Ecto neural progenitor cell (in vitro differentiated cells): Measurements from ENCODE around the gene HLCS.
"Not testable (repeated sequence)": the region's sequence is repeated elsewhere in the genome, so short reads cannot be mapped to it uniquely, and the experiment has no call there.

Experiments
- DNase-seq: peaks from one replicate; pipeline ENCODE4 v3.0.0-alpha.2; 2018; ENCODE audit warnings: low spot score

The HLCS gene

DNA sequence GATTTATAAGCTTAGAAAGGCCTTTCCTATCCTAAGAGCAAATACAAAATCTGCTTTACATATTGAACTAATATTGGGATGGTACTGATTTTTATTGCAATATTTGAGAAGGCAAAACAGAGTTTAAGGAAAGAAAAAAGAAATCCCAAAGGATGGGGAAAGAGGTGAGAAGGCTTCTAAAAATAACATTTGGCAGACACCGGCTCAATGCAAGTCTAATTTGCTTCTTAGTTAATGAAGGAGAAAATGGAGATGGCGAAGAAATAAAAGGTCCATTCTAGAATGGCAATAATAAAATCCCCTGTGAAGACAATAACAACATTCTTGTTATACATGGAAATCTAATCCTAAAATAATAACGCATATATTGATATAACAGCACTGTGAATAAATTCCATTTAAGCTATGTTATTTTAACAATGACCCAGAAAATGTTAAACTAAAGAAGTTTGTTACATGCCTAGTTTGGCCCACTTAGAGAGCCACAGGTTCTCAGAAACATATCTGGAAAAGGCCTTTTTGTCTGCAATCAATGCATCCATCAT lies 117.7 kb downstream of the HLCS start:
- DNase-seq: no peak

DNA sequence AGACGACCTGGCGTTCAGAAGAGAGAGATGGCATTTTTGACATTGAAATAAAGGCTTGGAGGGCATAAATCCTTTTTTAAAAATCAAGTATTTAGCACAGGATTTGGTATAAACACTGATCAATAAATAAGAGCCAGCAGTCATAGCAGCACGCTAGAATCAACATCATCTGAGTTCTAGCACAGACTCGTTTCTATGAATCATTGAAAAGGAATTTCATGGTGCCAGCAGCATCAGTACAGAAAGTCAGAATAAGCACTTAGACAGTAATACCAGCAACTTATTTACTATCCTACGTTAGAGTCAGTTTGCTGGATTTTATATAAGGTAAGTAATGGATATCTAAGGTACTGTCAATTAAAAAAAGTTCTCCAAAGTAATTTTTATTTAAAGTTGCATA lies 119.3 kb downstream of the HLCS start:
- DNase-seq: no peak

DNA sequence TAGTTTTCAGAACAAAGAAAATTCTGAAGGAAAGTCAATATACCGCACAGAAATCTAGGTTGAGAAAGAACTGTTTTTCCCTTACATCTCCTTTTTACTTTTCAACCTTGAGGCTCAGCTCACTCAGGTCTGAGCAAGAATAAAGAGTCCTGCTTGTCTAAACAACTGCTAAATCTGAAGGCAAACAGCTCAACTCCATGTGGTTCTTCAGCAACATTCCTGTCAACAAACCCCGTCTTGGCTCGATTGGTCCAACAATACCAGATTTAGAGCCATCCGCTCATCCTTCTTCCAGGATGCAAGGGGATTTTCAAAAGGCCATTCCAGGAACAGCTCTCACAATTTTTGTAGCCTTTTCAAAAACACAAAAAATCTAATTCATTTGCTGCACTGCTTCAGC lies 119.8 kb downstream of the HLCS start:
- no peak for DNase-seq

DNA sequence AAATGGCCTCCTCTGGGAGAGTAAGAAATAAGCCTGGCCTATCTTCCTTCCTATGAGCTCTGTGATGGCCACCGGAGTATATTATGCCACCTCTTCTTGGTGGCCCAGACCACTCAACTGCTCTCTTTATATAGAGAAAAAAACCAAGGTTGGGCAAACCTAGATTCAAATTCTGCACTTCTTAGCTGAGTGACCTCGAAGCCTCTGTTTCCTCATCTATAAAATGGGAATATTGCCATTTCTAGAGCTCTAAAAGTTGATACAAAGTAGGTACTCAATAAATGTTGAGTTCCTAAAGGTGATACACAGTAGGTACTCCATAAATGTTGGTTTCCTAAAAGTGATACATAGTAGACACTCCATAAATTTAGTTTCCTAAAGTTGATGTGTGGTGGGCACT lies 120.7 kb downstream of the HLCS start:
- DNase-seq: no peak

DNA sequence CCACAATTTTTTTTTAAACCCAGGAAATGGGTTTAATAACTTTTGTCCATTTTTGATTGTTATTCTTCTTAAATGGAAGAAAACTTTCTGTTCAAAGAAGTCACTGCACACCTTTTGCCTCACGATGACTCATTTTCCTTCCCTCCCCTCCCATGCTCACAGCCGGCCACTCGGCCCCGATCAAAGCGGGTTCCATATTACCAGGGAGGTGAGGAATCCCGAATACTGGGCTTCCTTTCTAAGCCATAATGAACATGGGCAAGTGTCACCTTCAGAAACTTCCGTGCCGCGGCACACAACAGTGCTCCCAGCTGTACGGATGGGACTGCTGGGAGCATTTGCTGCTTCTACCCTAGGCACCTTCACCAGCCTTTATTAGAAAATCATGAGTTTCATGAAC lies 121.4 kb downstream of the HLCS start:
- no peak for DNase-seq

DNA sequence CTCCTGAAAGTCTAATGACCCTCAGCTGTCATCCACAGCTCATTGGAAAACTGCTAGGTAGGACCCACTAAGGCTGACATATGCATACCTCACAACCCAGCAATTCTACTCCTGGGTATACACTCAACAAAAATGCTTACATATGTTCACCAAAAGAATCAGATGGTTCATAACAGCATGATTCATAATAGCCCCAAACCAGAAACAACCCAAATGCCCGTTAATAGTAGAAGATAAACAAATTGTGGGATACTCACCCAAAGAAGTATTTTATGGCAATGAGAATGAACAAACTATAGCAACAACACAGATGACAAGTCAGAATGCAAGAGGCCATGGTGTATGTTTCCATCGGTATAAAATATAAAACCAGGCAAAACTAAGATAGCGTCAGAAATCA lies 124.6 kb downstream of the HLCS start:
- DNase-seq: no peak

DNA sequence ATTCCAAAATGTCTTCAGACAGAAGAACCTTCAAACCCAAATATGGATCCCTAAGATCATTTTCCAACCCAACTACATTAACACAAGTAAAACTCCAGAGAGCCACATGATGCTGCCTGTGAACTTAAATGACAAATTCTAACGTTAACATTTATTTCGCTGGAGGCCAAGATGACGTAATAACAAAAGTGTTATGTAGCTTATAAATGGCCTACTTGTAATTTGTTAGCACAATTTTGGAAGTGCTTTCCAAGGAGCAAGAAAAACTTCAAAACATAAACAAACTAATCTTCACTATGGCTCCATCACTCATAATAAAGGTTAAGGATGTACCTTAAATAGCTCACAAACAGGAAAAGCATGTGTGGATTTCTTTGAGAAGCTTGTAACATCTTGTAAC lies 126.7 kb downstream of the HLCS start:
- no peak for DNase-seq

DNA sequence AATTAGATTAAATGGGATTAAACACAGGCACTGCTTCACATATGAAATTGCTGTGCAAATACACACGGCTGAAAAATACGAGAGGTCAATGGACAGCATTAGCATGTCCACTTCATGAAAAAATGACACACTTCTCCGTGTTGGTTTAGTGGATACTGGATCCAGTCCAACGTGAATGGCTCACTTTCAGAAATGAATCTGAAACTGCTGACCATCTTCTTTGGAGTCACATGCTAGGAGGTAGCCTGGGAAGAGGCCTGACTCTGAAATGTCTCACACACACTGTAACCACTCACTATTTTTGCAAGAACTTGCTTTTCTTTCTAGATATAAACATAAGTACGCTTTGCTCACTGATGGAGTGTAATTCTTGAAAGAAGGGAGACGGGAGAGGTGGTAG lies 127.3 kb downstream of the HLCS start:
- no peak for DNase-seq

DNA sequence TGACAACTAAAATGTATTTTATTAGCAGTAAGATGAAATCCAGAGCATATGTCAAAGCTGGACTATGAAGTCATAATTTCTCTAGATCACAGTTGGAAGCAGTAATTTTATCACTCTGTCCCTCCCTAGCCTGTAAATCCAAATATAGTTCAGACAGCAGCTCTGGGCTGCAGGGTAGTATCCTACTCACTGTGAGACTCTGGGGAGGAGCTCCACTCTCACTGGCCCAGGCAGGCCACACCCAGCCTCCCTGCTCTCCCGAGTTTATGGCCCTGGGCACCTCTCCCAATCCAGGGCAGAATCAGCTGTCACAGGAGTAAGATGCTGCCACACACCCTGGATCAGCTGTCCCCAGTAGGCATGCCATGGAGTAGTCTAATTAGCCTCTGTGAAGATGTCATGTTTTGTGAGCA lies 131.1 kb downstream of the HLCS start:
- DNase-seq: no peak

DNA sequence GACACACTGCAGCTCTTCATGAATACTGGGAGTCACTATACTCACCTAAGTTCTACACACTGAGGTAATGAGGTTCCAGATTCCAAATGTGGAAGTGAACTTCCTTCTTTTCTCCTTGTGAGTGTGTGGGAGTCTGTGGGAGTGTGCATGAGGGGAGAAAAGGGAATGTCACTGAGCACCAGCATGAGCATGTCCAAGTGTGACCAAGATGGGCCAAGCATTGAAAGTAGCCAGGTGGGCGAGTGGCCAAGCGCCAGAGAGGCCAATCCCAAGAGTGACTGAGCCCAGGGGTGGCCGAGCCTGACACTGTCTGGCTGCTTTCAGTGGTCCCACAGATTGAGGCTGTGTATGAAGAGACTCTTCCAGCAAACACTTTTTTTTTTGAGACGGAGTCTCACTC lies 132.3 kb downstream of the HLCS start:
- no peak for DNase-seq

DNA sequence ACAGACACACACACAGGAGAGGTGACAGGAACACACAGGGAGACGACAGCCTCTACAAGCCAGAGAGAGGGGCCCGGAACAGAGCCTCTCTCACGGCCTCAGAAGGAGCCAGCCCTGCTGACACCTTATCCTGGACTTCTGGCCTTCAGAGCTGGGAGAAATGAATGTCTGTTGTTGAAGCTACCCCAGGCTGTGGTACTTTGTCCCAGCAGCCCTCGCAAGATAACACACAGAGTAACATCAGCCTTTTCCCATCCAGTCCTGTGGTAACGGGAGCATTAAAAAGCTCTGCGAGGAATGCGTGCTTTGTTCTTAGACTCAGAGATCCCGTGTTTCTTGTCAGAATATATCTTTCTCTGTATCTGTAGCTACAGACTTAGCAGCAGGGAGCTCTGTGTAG lies 136.4 kb downstream of the HLCS start:
- no peak for DNase-seq

DNA sequence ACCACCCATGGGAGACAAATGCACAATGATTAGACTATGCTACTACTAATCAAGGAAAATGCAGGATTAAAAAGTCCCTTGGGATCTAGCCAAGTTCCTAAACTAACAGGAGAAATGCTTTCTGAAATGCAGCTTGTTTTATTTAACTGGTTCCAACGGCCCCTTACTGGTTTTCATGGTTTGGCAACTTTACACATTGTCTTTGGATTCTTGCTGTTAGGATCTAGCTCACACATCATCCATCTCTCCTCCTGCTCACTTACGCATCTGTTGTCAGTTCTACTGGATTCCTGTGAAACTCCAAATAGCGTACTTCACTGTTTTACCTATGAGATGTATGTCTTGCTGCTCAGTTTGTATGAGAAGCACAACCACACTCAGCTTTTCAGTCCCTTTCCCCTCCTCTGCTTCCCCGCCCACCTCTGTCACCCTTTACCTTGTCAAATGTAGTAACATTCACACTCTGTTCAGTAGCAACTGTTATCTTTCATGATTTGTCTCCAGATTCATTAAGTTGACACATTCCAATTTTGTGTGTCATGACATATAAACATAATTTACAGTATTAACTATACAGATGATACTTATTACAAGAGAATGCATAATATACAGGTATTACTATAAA lies 137.5 kb downstream of the HLCS start:
- DNase-seq: no peak

DNA sequence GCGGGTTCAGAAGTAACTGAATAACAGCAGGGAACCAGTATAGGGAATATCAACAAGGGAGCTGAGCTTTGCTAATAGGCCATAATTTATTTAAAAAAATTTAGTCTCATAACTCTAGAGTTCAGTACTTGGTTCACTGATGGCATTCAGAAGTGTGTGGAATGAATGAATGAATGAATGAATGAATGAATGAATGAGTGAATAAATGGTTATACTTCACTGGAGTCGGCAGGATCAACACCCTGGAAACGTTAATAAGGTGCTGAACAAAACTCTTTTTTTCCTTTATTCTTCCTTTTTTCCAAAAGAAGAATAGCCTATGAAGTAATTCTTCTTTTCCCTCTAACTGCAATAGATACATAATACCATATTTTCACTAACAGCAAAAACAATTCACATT lies 138.3 kb downstream of the HLCS start:
- DNase-seq: no peak

DNA sequence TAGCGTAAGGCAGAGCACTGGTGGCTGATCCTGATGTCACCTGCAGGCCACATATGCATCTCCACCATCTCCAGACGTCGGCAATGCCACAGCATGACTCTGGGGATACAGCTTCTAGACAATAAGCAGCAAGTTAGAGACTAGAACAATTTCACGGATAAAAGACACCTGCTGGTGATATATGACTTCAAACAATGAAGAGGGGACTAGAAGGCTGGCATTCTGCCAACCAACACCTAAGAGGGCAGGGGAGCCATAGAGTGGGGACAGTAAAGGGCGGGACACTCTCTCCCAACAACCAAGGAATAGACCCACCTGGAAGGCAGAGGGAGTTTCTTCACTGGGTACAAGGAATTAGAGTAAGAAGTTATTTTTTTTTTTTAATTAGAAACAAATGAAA lies 140.8 kb downstream of the HLCS start:
- no peak for DNase-seq

DNA sequence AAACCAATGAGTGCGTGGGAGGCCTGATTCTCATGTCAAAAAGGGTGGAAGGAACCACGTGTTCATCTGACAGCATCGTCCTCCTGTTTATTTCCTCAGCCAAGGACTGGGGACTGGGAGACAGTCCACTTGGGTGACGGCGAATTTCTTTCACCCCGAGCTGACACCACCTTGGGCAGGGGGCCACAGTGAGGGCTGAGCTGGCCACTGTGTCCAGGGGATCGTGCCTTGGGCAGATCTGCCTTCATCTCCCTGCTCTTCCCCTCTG lies 145.5 kb downstream of the HLCS start:
- DNase-seq: no peak

DNA sequence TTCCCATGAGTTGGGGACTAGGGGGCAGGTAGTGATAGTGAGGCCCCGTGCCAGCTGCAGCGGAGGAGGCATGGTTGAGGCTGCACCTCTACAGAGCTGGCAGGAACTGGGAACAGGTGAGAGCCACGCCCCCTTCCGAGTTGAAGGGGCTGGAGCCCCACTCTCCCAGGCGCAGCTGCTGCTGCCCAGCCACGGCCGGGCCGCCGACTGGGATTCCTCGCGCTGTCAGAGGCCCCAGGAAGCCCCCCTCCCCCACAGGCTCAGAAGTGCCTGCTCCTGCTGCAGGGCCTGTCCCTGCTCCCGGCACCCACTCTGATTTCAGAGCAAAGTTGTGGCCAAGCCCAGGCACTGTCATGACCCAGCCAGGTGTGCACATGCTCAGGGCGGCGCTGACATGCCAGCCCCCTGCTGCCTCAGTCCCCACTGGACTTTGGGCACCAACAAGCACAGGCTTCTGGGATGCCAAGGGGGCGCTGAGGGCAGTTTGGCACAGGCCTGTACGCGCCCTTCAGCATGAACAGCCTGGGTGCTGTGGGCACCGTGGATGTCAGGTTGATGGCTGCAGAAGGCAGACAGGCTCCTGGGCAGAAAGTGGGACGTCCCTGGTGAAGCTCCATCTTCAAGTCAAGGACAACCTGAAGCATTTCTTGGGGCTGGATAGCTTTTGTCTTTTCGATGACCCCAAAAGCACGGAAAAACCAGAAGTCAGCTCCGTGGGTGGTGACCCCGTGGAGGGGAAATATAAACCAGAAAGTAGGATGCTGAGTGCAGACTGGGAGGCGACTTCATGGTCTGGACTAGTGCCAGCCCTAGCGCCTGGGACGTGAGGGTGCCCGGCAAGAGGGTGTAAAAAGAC lies 146.1 kb downstream of the HLCS start:
- no peak for DNase-seq

DNA sequence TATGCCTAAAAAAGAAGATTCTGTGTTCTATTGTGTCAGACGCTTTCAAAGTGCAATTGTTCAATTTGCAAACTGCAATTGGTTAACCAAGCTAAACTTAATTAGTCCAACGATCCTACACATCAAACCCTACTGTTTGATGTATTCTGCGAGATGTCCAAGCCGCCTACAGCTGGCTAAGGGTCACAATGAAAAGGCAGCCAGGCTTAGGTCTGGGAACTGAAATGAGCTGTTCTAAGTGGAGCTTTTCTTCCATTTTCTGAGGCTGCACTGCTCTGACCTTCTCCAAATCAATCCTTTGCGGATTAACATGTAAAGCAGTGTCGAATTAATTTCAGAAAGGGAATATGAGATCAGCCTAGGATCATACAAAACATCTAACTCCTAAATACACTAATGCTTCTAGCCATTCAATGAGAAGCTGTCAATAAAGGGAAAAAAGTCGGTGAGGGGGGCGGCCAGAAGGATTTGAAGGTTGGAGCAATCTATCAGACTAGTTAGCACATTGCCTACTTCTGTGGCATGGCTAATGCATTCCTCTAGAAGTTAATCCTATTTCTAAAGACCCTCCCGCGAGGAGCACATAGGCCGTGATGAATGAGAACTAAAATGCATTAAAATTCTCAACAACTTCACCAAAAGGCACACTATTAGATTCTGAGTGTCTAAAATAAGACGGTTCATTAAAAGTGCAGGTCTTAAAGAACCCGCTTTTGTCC lies 148.6 kb downstream of the HLCS start:
- DNase-seq: peak; percentile 62

DNA sequence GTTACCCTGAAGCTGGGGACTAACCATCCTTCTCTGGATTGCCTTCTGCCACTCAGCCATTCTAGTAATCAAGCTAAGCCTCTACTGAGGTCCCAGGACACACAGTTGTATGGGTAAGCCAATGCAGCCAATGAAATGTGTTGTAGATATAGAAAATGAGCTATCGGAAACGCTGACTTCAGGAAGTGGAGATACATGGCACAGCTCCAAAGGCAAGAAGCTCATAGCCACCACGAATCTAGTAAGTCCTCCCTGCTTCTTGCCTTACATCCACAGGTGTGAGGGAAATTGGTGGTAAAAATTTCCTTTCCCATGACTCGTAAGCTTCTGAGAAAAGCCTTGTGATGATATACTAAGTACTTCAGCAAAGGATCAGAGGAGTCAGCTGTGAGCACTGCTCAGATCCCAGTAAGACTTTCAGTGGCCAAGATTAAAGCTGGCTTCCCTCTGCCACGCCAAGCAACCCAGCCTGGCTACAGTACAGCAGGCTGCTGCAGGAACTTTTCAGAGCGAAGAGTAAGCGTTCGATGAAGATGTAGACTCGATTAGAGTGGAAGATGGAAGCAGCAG lies 149.8 kb downstream of the HLCS start:
- no peak for DNase-seq

DNA sequence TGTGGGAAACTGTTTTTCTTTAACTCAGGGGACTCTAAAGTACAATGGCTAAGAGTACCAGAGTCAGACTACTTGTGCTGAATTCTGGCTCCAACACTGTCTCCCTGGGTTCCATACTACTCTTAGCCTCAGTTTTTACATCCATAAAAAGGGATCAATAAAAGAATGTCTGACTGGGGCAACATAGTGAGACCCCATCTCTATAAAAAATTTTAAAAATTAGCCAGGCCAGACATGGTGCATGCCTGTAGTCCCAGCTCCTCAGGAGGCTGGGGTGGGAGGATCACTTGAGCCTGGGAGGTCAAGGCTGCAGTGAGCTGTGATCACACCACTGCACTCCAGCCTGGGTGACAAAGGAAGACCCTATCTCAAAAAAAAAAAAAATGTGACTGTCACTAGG lies 150.4 kb downstream of the HLCS start:
- DNase-seq: not testable (repeated sequence)

DNA sequence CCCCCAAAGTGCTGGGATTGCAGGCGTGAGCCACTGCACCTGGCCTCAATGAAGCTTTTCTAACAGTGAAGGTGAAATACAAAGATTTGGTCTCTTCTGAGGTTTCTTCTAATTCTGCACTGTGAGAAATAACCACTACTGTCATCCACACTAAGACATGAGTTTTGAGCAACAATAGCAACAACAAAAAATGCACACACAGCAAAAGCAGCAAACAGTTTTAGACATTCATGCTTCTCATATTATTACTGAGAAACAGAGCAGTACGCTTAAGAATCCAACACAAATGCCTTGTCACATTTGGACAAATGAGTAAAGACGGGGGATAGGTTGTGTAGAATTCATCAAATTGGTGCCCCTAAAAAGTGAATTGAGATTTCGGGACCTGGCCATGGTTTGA lies 151.2 kb downstream of the HLCS start:
- no peak for DNase-seq

DNA sequence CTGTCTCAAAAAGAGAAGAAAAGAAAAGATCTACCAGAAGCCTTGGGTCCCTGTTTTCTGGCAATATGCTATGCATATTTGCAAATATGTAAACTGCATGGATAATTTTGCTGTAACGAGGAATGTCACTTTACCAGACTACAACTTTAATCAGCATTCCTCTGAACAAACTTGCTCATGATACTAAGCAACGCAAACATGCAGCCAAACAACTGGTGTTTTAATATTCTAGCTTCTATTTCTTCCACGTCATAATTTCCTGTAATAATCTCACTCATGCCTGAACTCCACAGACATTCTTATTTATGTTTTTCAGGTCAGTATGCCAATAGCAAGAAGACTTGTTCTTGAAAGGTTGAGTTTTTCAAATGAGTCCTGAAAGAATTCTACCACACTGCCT lies 153.4 kb downstream of the HLCS start:
- DNase-seq: no peak

DNA sequence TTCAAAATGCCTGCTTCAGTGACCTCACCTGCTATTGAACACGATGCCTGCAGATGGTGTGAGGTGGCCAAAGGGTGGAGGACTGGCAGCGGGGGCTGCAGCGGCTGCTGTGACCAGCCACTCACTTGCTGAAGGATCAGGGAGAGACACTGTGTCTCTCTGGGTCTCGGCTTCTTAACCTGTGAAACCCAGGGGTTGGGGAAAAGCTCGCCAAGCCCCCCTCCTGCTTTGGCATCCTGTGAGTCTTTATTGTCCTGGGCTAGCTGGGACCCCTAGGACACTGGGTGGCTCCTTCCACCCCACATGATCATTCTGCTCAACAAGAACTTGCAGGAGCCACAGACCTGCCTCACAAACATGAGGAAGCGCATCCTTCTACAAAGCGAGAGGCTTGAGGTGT lies 154.7 kb downstream of the HLCS start:
- no peak for DNase-seq

DNA sequence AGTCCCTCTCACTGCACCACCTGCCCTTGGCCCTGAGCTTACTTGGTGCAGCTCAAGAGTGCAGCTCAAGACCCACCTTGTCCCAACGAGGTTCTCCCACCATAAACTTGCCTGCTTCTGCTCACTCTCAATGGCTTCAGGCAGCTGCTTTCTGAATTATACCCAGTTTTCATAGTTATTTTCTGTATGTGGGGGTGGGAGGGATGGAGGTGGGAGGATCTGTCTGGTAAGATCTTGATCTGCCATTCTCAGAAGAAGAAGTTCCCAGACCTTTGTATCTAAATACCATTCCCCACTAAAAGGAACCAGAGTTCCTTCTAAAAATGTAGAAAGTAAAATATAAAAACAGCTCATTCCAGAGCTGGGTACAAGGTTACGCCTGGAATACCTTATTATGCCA lies 156.0 kb downstream of the HLCS start:
- no peak for DNase-seq
